SH-SY5Y (cell line): ENCODE data around the gene GAREM1.

Experiments
- GATA2 ChIP-seq: IDR thresholded peaks from 2 replicates; pipeline ENCODE4 v1.6.1; 2011; ENCODE audit warnings: mild to moderate bottlenecking, low read depth, low read length
- GATA3 ChIP-seq: IDR thresholded peaks from 2 replicates; pipeline ENCODE4 v1.6.1; 2011; ENCODE audit warnings: low read depth, mild to moderate bottlenecking, low read length, moderate library complexity

DNA sequence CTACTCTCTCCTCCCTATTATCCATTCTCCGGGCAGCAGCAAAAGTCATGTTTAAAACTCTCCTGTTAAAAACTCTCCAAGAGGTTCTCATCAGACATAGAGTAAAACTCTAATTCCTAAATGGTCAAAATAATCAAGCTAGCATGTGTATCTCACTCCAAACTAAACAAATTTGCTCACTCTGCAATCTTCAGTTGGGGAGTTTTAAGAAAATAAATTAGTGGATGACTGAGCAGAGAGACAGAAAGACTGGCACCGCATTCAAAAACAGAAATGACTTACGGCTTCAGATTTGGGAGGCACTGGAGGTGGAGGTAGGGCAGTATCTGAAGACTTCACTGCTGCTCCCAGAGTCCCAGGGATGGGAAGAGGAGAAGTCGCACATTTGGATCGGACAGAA, 183.9 kb downstream of the GAREM1 start:
- no peak for TF ChIP-seq GATA3
- TF ChIP-seq GATA2 = no peak
